GM19351 (cell line): ENCODE measurements around the gene MCFD2.
"Not testable (repeated sequence)": the region's sequence is repeated elsewhere in the genome, so short reads cannot be mapped to it uniquely, and the experiment has no call there.

Experiments
- ATAC-seq: cut with Tn5 transposase; IDR thresholded peaks from one replicate; pipeline ENCODE4 v1.9.1; 2021; ENCODE audit warnings: mild to moderate bottlenecking, moderate library complexity; ENCODE audit not compliant: unreplicated experiment

The MCFD2 gene

DNA sequence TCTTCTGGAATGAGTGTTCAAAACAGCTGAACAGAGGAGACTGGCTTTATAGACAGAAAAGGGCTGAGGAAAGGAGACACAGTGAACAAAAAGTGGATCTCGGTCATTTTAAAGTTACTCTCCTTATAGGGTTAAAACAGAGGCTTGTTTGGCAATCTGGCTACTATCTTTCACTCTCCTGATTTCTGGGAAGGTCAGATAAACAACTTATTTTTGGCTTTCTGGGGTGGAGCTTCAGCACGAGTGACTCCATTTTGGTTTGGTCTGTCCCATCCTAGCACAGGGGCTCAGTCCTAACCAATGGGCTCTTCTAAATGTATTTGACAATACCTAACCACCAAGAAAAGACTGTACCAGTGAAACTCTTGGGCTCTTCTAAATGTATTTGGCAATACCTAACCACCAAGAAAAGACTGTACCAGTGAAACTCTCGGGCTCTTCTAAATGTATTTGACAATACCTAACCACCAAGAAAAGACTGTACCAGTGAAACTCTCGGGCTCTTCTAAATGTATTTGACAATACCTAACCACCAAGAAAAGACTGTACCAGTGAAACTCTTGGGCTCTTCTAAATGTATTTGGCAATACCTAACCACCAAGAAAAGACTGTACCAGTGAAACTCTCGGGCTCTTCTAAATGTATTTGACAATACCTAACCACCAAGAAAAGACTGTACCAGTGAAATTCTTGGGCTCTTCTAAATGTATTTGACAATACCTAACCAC is 39.5 kb downstream of the MCFD2 start:
- ATAC-seq: not testable (repeated sequence)

DNA sequence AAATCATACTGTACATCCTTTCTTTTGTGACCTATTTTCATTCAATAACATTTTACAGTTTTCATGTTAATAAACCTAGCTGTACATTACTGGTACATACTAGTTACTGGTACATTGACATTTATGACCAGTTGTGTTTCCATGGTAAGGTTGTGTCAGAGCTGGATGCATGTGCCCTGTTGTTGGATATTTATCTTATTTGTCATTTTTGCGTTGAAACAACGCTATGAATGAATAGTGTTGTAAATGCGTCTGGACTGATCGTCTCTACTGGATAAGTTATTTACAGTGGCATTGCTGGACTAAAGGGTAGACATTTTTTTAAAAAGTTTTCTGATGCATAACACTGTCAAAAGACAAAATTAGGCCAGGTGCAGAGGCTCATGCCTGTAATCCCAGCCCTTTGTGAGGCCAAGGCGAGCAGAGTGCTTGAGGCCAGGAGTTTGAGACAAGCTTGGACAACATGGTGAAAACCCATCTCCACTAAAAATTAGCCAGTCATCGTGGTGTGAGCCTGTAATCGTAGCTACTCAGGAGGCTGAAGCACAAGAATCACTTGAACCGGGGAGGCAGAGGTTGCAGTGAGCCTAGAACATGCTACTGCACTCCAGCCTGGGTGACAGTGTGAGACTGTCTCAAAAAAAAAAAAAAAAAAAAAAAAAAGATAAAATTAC is 40.2 kb downstream of the MCFD2 start:
- no peak for ATAC-seq

DNA sequence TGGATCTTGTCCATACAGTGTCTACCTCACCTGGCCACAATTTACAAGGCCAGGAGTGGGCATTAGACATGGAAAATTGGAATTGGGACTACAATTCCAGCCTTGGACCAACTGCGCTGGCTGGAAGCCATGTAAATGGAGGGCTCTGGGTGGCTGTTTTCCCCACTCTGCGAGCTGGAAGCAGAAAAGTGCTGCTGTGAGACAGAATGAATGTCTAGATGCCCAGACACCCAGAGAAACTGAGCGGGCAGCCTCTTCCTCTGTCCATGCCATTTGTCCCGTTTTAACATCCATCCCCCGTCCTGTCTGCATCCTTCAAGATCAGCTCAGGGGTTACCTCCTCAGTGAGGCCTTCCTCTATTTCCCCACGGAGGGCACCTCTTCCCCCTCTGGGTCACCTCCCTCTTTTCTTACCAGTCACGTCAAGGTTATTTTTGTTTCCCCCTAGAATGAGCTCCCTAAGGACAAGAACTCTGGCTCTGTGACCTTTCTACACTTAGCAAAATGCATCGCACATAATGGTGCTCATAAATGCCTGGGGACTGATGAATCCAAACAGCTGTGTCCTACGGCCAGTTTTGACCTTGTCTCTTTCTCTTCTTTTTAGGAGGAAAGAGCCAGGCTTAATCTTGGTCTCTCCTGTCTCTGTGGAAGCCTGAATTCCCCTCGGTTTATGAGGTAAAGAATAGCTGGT is 41.2 kb downstream of the MCFD2 start:
- no peak for ATAC-seq

DNA sequence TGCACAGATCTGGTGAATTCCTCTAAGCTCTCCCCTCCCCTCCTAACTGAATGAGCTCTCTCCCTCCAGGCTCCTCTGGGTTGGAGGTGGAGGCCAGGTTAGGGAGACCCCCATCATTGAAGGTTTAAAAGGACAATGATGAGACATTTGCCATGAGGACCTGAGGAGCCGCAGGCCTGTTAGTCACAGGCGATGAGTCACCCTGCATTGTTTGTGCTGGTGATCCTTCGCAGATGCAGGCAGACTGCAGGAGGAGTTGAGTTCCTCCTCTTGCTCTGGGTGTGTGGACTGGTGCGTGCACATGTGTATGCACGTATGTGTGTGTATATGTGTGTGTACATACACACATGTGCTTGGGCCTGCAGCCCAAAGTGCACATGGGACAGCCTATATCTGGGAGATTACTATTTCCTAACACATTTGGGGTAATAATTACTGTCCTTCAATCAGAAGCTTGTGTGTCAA is 42.0 kb downstream of the MCFD2 start:
- no peak for ATAC-seq

DNA sequence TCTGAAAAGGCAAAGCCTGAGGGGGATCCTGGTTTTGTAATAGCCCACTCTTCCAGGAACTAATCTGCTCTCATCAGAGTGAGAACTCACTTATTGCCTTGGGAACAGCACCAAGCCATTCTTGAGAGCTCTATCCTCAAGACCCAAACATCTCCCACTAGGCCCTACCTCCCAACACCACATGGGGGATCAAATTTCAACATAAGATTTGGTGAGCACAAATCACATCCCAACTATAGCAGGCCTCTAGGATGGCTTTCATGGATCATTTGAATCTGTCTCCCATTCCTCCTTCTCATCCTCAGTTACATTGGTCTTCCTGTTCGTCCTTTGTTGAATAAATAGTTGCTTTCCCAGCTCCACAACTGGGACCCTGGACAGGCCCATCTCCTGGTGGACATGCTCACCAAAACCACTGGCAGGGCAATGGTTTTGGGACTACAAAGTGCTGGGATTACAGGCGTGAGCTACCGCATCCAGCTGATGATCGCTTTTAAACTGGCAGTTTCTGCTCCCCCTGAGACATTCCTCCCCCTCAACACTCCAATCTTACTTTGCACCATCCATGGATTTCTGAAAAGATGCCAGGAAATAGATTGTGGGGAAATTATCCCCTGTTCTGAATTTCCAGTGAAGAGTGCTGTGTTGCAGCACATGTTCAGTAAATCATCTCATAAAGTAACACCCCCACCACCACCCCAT is 42.6 kb downstream of the MCFD2 start:
- no peak for ATAC-seq

DNA sequence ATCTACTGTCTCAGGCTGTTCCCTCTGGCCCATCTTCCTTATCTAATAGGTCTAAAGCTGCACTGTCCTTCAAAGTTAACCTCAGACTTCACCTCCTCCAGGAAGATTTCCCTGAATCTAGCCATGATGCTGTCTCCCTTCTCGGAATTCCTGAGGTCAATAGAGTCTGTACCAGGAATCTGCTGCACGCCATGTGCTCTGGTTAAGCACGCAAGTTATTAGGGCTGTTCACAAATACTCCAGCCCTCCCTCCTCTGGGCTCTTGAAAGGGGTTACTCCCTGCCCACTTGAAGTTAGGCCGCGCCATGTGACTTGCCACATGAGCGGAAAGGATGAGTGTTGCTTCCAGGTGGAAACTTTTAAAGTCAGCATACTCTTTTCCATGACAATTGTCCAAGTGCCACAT is 43.6 kb downstream of the MCFD2 start:
- no peak for ATAC-seq

DNA sequence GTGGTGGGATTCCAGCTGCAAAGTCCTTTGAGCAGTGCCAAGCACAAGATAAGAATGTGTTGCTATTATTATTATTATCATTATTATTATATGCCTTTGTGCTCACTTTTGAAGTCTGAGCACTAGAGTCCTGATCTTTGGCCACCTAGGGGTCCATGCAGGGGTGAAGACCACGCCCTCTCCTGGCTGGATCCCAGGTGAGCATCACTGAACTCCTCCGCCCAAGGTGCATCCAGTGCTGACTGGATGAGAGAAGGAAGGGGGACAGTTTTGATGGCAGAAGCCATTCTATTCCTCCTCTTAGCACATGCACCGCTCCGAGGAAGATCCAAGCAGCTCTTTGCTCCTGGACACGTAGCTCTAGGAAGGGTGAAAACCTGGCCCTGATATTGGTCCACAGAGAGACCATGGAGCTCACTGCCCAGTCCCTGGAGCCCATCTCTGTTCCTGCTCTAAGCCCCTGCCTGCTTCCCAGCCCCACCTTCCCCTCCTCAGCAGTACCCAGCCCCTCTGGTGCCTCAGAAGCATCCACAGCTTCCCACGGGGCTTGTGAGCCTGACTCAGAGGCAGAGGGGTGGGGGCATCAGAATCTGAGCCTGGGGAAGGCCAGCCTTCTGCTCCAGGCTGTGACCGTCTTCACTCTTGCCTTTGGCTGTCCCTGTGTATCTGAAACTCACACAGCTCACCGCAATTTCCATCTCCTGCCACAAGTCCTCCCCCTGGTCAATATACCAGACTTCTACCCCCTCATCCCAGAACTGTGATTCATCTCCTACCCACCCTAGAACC is 45.4 kb downstream of the MCFD2 start:
- ATAC-seq: no peak

DNA sequence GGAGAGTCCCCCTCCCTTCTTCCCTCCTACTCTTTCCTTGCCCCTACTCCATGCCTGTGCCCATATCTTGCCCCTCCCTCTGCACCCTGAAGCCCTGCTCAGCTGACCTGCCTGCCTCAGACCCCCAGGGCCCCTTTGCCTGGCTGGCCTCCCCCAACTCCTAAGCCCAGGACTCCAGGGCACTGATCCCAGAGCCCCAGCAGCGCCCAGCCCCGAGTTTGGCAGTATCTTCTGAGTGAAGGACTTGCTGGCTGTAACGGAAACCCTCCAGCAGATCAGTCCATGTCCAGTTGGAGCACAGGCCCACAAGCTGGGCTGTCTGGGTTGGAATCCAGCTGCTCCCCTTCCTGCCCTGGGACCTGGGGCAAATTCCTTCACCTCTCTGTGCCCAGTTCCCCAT is 46.0 kb downstream of the MCFD2 start:
- no peak for ATAC-seq

DNA sequence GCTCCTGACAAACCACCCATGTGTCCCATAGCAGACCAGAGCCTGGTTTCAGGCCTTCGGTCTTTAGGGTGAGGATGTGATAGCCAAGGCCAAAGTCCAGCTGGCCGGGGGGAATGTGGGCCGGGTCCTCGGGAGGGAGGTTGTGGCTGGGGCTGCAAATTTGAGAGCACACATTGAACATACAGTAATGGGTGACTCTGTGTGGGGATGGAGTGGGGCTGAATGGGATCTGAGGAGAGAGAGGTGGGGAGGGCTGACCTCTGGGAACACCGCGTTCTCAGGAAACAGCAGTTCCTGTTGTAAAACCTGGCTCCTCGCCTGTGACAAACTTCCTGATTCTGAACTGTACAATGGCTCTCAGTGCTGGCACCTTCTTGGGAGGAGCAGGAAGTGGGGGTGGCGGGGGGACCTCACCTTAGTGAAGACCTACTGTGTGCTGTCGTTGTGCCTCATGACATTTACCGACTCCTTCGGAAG is 48.8 kb downstream of the MCFD2 start:
- ATAC-seq: no peak

DNA sequence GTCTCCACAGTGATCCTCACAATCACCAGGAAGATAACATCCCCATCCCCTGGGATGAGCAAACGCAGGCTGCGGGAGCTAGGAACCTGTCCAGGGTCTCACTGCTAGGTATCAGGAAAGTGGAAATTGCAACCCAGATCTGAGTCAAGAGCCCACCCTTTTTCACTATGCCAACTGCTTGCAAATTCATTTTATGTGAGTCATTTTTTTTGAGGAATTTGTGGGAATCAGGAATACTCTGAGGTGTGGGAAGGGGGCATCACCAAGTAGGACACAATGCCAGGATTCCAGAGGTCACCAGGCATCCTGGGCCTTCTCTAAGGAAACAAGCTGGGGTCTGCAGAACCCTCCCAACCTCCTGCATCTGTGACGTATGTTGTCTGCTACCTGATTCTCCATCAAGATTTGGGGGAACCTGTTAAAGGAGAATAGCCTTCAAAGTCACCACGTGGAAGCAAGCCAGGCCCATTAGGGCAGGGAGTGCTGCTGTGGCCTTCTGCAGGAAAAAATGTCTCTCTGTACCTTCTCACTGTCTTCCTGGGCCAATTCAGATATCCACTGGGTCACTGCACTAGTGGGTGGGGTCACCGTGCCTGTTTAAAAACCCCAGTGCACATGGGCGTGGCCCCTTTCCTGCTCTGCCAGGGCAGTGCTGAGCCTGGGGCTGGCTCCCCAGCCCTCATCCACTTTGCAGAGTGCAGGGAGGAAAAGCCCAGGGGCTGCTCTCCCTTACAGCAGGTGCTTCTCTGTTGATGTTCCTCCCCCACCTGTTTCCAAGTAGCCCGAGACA is 50.2 kb downstream of the MCFD2 start:
- ATAC-seq: no peak

DNA sequence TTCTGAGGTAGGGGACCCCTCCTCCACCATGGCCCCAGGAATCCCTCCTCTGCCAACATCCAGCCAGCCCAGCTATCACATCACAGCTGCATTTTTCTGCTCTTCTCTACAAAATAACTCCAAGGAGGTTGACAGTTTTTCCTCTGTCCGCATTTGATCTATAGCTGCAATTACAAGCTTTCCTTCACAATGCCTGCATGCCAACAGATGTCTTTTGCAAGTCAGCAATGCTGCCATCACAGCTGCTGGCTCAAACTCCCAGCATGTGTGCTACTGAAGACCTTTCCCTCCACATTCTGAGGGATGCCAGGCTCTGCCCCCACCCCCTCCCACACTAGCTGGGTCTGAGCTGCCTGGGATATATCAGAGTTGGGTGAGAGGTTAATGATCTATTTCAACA is 51.7 kb downstream of the MCFD2 start:
- ATAC-seq: no peak

DNA sequence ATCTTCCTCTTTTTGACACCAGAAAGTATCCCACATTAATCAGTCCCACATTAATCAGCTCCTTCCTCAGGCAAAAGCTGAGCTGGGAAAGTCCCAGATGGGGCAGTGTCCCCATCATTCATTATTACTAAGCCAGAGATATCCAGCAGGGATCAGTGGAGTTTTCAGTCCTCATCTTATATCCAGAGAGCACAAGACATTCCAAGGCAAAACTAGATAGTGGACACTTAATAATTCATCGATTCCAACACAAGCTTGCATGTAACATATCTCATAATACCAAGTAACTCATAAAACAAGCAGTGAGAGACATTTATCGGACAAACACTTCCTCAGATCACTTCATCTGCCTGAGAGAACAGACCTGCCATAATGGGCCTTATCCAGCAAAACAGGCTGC is 53.1 kb downstream of the MCFD2 start:
- no peak for ATAC-seq

DNA sequence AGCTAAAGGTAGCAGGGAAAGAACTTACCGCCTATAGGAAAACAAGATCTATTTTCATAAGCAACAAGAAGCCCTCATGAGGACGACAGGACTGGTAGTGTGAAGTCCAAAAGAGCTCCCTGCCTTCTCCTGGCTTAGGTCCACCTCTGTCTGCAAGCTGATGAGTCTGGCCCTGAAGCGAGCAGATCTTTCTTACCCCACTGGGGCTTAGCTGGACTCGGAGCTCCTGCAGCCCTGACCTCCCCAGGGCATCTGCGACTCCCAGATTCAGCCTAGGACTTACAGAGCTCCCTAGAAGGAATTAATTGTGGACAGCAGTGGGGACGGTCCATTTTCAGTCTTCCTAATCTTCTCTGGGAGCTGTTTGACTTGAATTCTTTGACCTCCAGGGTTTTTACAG is 53.7 kb downstream of the MCFD2 start:
- no peak for ATAC-seq

DNA sequence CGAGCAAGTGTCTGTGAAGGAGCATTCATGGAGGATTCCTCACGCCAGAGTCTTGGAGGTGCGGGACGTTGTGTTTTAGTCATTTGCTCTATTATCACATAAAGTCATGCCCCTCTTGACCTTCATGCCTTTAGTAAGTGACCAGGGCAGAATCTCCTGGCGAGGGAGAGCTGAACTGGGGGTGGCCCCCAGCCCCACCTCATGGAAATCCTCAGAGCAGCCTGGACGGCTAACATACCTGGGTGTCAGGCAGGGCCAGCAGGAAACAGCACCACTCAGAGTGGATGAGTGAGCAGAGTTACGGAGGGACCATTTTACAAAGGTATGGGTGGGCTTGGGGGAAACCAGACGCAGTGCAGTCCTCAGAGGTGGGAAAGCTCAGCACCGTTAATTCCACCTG is 56.1 kb downstream of the MCFD2 start:
- no peak for ATAC-seq

DNA sequence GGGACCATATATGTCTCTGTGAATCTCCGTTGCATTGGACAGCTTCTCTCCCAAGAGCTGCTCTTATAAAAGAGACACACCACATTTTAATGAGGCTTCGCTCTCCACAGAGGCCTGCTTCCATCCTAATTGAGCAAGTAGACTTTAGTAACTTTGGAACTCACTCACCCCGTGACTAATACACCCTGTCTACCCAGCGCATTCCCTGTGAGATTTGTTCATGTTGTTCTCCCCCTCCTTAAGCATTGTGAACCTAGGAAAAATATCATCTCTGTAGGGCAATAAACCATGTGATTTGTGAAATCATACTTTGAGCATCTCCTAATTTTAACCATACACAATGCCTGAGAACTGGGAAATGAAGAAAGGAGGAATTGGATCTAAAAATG is 56.9 kb downstream of the MCFD2 start:
- no peak for ATAC-seq

DNA sequence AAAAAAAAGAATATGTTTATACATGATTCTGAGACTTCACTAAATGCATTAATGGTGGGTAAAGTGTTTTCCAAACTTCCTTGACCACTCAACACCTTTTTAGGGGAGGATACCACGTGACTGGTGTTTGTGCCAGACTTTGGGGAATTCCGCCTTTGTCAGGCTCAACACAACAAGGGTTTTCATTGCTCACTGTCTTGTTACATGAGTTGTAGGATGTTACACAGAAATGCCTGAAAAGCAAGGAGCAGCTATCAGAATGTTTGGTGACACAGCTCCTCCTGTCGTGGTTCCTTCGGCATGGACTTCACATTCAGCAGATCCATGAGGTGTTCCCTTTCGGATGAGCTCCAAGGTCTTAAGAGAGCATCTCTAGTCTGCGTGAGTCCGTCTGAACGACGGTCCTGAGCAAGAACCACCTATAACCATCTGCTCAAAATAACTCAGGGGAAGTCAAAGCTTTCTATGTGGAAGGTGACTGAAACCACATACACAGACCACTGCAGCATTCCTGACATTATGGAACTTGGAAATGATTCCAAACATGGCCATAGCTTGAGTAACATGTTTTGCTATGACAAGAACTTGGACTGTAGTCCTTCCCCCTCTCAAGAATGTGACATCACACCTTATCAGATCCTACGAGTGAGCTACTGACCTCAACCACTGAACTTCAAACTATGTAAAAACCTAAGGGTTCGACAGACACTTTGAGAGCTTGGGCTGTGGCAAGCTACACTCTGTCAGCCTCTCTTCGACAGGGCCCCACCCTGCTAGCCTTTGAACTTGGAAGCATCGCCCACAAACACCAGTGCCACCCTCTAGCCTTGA is 57.5 kb downstream of the MCFD2 start:
- no peak for ATAC-seq

DNA sequence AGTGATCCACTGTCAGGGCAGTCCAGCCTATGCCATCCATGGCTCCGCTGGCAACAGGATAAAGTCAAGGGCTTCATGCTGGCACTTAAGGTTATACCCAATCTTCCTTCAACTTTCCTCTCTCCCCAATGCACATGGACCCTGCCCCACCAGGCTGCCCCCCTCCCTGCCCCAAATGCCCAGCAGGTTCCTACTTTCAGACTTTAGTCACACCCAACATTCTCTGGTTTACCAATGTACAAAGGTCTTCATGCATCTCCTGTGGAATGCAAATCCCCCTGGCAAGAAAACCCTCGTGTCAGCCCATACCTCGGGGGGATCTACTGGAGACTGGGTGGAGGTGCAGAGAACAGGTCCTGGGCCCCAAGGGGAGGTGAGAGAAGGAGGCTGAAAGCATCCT is 59.3 kb downstream of the MCFD2 start:
- ATAC-seq: no peak

DNA sequence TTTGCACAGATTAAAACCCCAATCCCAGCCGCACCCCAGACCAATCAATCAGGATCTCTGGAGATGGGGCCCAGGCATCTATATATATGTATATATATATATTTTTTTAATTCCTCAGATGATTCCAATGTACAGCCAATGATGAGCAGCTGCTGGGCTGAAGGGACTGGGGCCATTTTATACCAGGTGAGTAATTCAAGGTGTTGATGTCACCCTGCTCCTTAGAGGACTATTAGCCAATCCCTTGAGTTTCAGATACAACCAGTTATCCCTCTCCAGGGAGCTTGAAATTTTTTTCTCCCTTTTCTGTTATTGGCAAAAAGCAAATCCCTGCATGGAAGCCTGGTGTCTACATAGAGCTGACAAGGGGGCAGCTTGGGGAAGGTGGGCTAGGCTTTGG is 59.8 kb downstream of the MCFD2 start:
- ATAC-seq: no peak

DNA sequence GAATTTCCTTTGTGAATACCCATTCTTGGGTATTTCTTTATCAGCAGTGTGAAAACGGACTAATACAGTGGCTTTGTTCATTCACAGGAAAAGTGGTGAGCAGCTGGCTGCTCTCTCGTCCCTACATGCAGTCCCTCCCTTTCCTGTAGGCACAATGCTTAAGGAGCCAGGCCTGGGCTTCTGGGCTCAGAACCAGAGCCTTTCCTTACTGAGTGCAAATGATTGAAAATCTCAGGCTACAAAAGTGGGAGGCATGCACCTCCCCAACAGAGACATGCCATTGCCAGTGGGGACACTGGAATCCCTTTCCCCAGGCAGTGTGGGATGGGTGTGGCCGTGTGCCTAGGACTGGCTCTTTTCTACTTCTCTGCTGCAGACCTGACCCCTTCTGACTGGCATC is 61.3 kb downstream of the MCFD2 start:
- ATAC-seq: no peak
